Activated CD8-positive, alpha-beta T cell treated with anti-CD3 and anti-CD28 coated beads for 36 hours (primary cell): Measurements from ENCODE around the gene PLEKHH2. TPM values are rescaled to one million over a fixed set of nuclear protein-coding genes. Genes with fewer than 3 reads are reported as not detected.

Experiments used
- ATAC-seq: fragments of 200-7000 bp; cut with Tn5 transposase; one replicate; pipeline ENCODE4 v1.10.0; 2021; ENCODE audit warnings: mild to moderate bottlenecking, moderate library complexity
- CTCF ChIA-PET: fragments of 350-600 bp; sonication (Branson Sonifier 250); formaldehyde crosslinking; loops from one replicate; lab custom pipeline; 2021; ENCODE audit warnings: antibody characterized with exemption; lab: Charles Lee
- POLR2A ChIA-PET: fragments of 350-600 bp; sonication (Branson Sonifier 250); formaldehyde crosslinking; loops from one replicate; lab custom pipeline; 2021; ENCODE audit warnings: antibody characterized with exemption; lab: Charles Lee
- DNase-seq: peaks from one replicate; pipeline ENCODE4 v3.0.0-alpha.2; 2020
- H3K27ac Mint-ChIP-seq: one replicate; pipeline ENCODE4 v1.8.0; 2021; ENCODE audit warnings: mild to moderate bottlenecking, mixed read lengths
- H3K27me3 Mint-ChIP-seq: one replicate; pipeline ENCODE4 v1.8.0; 2021; ENCODE audit warnings: mixed read lengths
- H3K36me3 Mint-ChIP-seq: one replicate; pipeline ENCODE4 v1.8.0; 2021; ENCODE audit warnings: low read depth, mixed read lengths
- H3K4me1 Mint-ChIP-seq: one replicate; pipeline ENCODE4 v1.8.0; 2021; ENCODE audit warnings: low read depth, mixed read lengths
- H3K4me3 Mint-ChIP-seq: one replicate; pipeline ENCODE4 v1.8.0; 2021; ENCODE audit warnings: mild to moderate bottlenecking, moderate library complexity, mixed read lengths
- H3K9me3 Mint-ChIP-seq: one replicate; pipeline ENCODE4 v1.8.0; 2021; ENCODE audit warnings: mixed read lengths
- CTCF ChIP-seq: fragments of 200-600 bp; IDR thresholded peaks from one replicate; pipeline ENCODE4 v1.8.0; 2022; ENCODE audit warnings: antibody characterized with exemption, mild to moderate bottlenecking
- intact Hi-C: fragments of 100-400 bp; cut with micrococcal nuclease; formaldehyde crosslinking; loops from one replicate; pipeline ENCODE4 v1.10.0; 2022
- total RNA-seq, 2 experiments: library from RNA; stranded (reverse); gene quantifications; one replicate each; pipeline ENCODE4 v1.2.3, GENCODE V29; 2021

PLEKHH2 gene
- total RNA-seq, 2 experiments from 2014 or later: 0.43 to 0.56 TPM

GRCh38 chr2:43612944-43613343, 24.1 kb upstream of the PLEKHH2 start:
- ATAC-seq (no peak), DNase-seq (no peak)
- Mint-ChIP-seq H3K27me3 (peaks cover under 1% of the 10 kb centered on the region), H3K4me1 (no peaks in the 10 kb centered on the region), H3K4me3 (no peak overlapping the region), H3K9me3 (no peaks in the 10 kb centered on the region), H3K27ac (no peak overlapping the region), H3K36me3 (no peaks in the 10 kb centered on the region)
- intact Hi-C loops: loop anchor here (10.0 kb wide), 1 partner anchor 262 kb away; no protein-coding TSS in a partner anchor
- no peak for TF ChIP-seq CTCF
- ChIA-PET CTCF (interaction anchor here (0.8 to 1.7 kb wide), 5 partner anchors 17 to 666 kb away, joined by 3 to 6 read pairs (median 3); partner anchors contain the start of gene THADA), POLR2A (no interaction called here)

GRCh38 chr2:43616967-43617680, 19.9 kb upstream of the PLEKHH2 start:
- H3K9me3 Mint-ChIP-seq: no peaks in the 10 kb centered on the region
- no peak overlapping the region for H3K27ac Mint-ChIP-seq
- CTCF ChIA-PET: no interaction called here
- no peaks in the 10 kb centered on the region for H3K4me1 Mint-ChIP-seq
- no peak for TF ChIP-seq CTCF
- H3K4me3 Mint-ChIP-seq: no peak overlapping the region
- DNase-seq (no peak), ATAC-seq (no peak)
- intact Hi-C loops: loop anchor here (10.0 kb wide), 1 partner anchor 258 kb away; no protein-coding TSS in a partner anchor
- no peaks in the 10 kb centered on the region for H3K36me3 Mint-ChIP-seq
- POLR2A ChIA-PET: no interaction called here
- peaks cover 4% of the 10 kb centered on the region for H3K27me3 Mint-ChIP-seq

- ChIA-PET POLR2A (interaction anchor here (0.6 kb wide), 1 partner anchor 53 kb away, joined by 3 read pairs; no protein-coding TSS in a partner anchor), CTCF (interaction anchor here (1.4 kb wide), 1 partner anchor 28 kb away, joined by 3 read pairs; no protein-coding TSS in a partner anchor)
- Mint-ChIP-seq H3K9me3 (no peaks in the 10 kb centered on the region), H3K4me3 (no peak overlapping the region), H3K36me3 (no peaks in the 10 kb centered on the region), H3K27ac (no peak overlapping the region), H3K4me1 (no peaks in the 10 kb centered on the region), H3K27me3 (peaks cover 7% of the 10 kb centered on the region)
- intact Hi-C loops: loop anchor here (10.0 kb wide), 1 partner anchor 255 kb away; no protein-coding TSS in a partner anchor
- DNase-seq (no peak), ATAC-seq (no peak)
- no peak for TF ChIP-seq CTCF
Measured at GRCh38 chr2:43619511-43619910, 17.5 kb upstream of the PLEKHH2 start.

- ChIA-PET POLR2A (no interaction called here), CTCF (no interaction called here)
- H3K9me3 Mint-ChIP-seq: no peaks in the 10 kb centered on the region
- no peak overlapping the region for H3K27ac Mint-ChIP-seq
- intact Hi-C loops: no loop called here
- no peak for DNase-seq
- H3K4me3 Mint-ChIP-seq: no peak overlapping the region
- no peaks in the 10 kb centered on the region for H3K4me1 Mint-ChIP-seq
- ATAC-seq: no peak
- H3K27me3 Mint-ChIP-seq: peaks cover 9% of the 10 kb centered on the region
- TF ChIP-seq CTCF: no peak
- H3K36me3 Mint-ChIP-seq: no peaks in the 10 kb centered on the region
Measured at GRCh38 chr2:43622931-43623451, 14.1 kb upstream of the PLEKHH2 start.
